WTC11 (cell line): Measurements from ENCODE around the gene PLEKHA6. TPM values are rescaled to one million over a fixed set of nuclear protein-coding genes. Genes with fewer than 3 reads are reported as not detected.

ENCODE experiments used
- ATAC-seq: fragments of 200-7000 bp; cut with Tn5 transposase; 2 replicates; pipeline ENCODE4 v1.10.0; 2021; ENCODE audit warnings: mild to moderate bottlenecking, moderate library complexity
- CTCF ChIA-PET: fragments of 300-600 bp; sonication (Branson Sonifier 250); formaldehyde crosslinking; loops from one replicate; lab custom pipeline; 2021; ENCODE audit warnings: antibody characterized with exemption; lab: Charles Lee
- POLR2A ChIA-PET: fragments of 350-600 bp; sonication (Branson Sonifier 250); formaldehyde crosslinking; loops from one replicate; lab custom pipeline; 2021; ENCODE audit warnings: antibody characterized with exemption; lab: Charles Lee
- DNase-seq: peaks from one replicate; pipeline ENCODE4 v3.0.0; 2021; ENCODE audit warnings: low spot score
- H3K27ac Mint-ChIP-seq: 2 replicates; pipeline ENCODE4 v1.8.0; 2021; ENCODE audit warnings: mixed read lengths
- H3K27me3 Mint-ChIP-seq: 2 replicates; pipeline ENCODE4 v1.8.0; 2021; ENCODE audit warnings: low read depth, mild to moderate bottlenecking, moderate library complexity, mixed read lengths
- H3K36me3 Mint-ChIP-seq: 2 replicates; pipeline ENCODE4 v1.8.0; 2021; ENCODE audit warnings: mixed read lengths
- H3K4me1 Mint-ChIP-seq: 2 replicates; pipeline ENCODE4 v1.8.0; 2022; ENCODE audit warnings: mixed read lengths
- H3K4me3 Mint-ChIP-seq: 2 replicates; pipeline ENCODE4 v1.8.0; 2021; ENCODE audit warnings: mild to moderate bottlenecking, moderate library complexity, mixed read lengths
- H3K9me3 Mint-ChIP-seq: 2 replicates; pipeline ENCODE4 v1.8.0; 2021; ENCODE audit warnings: mixed read lengths
- CBFB ChIP-seq: sonication (generic); formaldehyde crosslinking; IDR thresholded peaks from 2 replicates; pipeline ENCODE4 v1.8.1; 2022; ENCODE audit warnings: mild to moderate bottlenecking, low read depth, missing genetic modification reagents
- E2F4 ChIP-seq: sonication (generic); formaldehyde crosslinking; IDR thresholded peaks from 2 replicates; pipeline ENCODE4 v1.8.1; 2022; ENCODE audit warnings: low read depth, mild to moderate bottlenecking, moderate library complexity, missing genetic modification reagents, borderline replicate concordance
- ELF4 ChIP-seq: sonication (generic); formaldehyde crosslinking; IDR thresholded peaks from 2 replicates; pipeline ENCODE4 v1.8.1; 2022; ENCODE audit warnings: low read depth, mild to moderate bottlenecking, moderate library complexity, missing genetic modification reagents
- GTF2I ChIP-seq: fragments of 250-450 bp; sonication (Bioruptor Pico); conservative IDR thresholded peaks from 2 replicates; pipeline ENCODE4 v1.4.0; 2021; ENCODE audit warnings: mild to moderate bottlenecking
- IRF1 ChIP-seq: sonication (generic); formaldehyde crosslinking; IDR thresholded peaks from 2 replicates; pipeline ENCODE4 v1.8.0; 2023; ENCODE audit warnings: missing genetic modification reagents
- NFE2L1 ChIP-seq: sonication (generic); formaldehyde crosslinking; IDR thresholded peaks from 2 replicates; pipeline ENCODE4 v1.8.1; 2023; ENCODE audit warnings: missing genetic modification reagents
- NFYB ChIP-seq: sonication (generic); formaldehyde crosslinking; conservative IDR thresholded peaks from 2 replicates; pipeline ENCODE4 v1.8.0; 2022; ENCODE audit warnings: low read depth, missing genetic modification reagents
- NR3C1 ChIP-seq: sonication (generic); formaldehyde crosslinking; conservative IDR thresholded peaks from 2 replicates; pipeline ENCODE4 v1.8.1; 2023; ENCODE audit warnings: low read depth, mild to moderate bottlenecking, missing genetic modification reagents
- RORB ChIP-seq: fragments of 250-450 bp; sonication (Bioruptor Pico); IDR thresholded peaks from 2 replicates; pipeline ENCODE4 v1.9.0; 2021; ENCODE audit warnings: mild to moderate bottlenecking
- ZMAT4 ChIP-seq: fragments of 250-450 bp; sonication (Bioruptor Pico); IDR thresholded peaks from 2 replicates; pipeline ENCODE4 v1.9.0; 2021; ENCODE audit warnings: mild to moderate bottlenecking
- ZNF138 ChIP-seq: sonication (generic); formaldehyde crosslinking; conservative IDR thresholded peaks from 2 replicates; pipeline ENCODE4 v1.8.1; 2022; ENCODE audit warnings: mild to moderate bottlenecking, moderate library complexity, missing genetic modification reagents
- ZNF263 ChIP-seq: sonication (generic); formaldehyde crosslinking; IDR thresholded peaks from 2 replicates; pipeline ENCODE4 v1.8.1; 2022; ENCODE audit warnings: low read depth, mild to moderate bottlenecking, moderate library complexity, missing genetic modification reagents
- ZNF317 ChIP-seq: sonication (generic); formaldehyde crosslinking; IDR thresholded peaks from 2 replicates; pipeline ENCODE4 v1.8.1; 2023; ENCODE audit warnings: low read depth, mild to moderate bottlenecking, moderate library complexity, missing genetic modification reagents, borderline replicate concordance
- ZNF425 ChIP-seq: fragments of 250-450 bp; sonication (Bioruptor Pico); conservative IDR thresholded peaks from 2 replicates; pipeline ENCODE4 v1.9.0; 2021; ENCODE audit warnings: mild to moderate bottlenecking
- total RNA-seq: library from RNA; stranded (reverse); gene quantifications from 3 replicates; pipeline ENCODE4 v1.2.3, GENCODE V29; 2021
- TF ChIP-seq, protein P1 (sequence below): sonication (generic); formaldehyde crosslinking; IDR thresholded peaks from 2 replicates; pipeline ENCODE4 v1.8.1; 2022; ENCODE audit warnings: mild to moderate bottlenecking, missing genetic modification reagents, moderate library complexity, borderline replicate concordance

Gene PLEKHA6
- total RNA-seq, 1 experiment from 2014 or later, result 11.6 TPM

- TF ChIP-seq CBFB (CRISPR knock-in tag) (no peak), ELF4 (no peak), NFYB (CRISPR knock-in tag) (no peak), ZNF317 (CRISPR knock-in tag) (no peak), ZNF425 (CRISPR knock-in tag) (no peak)
Measured at GRCh38 chr1:204257446-204257845, 102.3 kb downstream of the PLEKHA6 start (continued).

- POLR2A ChIA-PET, result interaction anchor here (1.1 kb wide), 1 partner anchor 43 kb away, joined by 3 read pairs; the partner anchor contains the start of gene GOLT1A
- Mint-ChIP-seq H3K4me1 (peaks cover 48% of the 10 kb centered on the region), H3K27ac (no peak overlapping the region; the same call in 1 of the 2 replicates), H3K9me3 (no peaks in the 10 kb centered on the region), H3K36me3 (no peaks in the 10 kb centered on the region; the same call in 1 of the 2 replicates), H3K4me3 (no peak overlapping the region), H3K27me3 (no peaks in the 10 kb centered on the region)
- DNase-seq (no peak), ATAC-seq (no peak)
- TF ChIP-seq NFE2L1, result no peak
- TF ChIP-seq ZNF425 (CRISPR knock-in tag), result no peak
- TF ChIP-seq CBFB (CRISPR knock-in tag), result no peak
- no peak for TF ChIP-seq NR3C1 (CRISPR knock-in tag)
- TF ChIP-seq IRF1 (CRISPR knock-in tag), result no peak
- no peak for TF ChIP-seq ZNF138 (CRISPR knock-in tag)
- no peak for TF ChIP-seq GTF2I (CRISPR knock-in tag)
- no peak for TF ChIP-seq RORB (CRISPR knock-in tag)
- TF ChIP-seq E2F4 (CRISPR knock-in tag), result no peak
- CTCF ChIA-PET, result interaction anchor here (0.6 to 7.7 kb wide), 12 partner anchors 9 to 238 kb away, joined by 4 to 97 read pairs (median 19); partner anchors contain the start of genes GOLT1A, PIK3C2B and PLEKHA6
Measured at GRCh38 chr1:204256531-204256930, 103.2 kb downstream of the PLEKHA6 start.

- CTCF ChIA-PET, result interaction anchor here (0.6 to 7.7 kb wide), 15 partner anchors 8 to 239 kb away, joined by 3 to 97 read pairs (median 23); partner anchors contain the start of genes GOLT1A, PIK3C2B and PLEKHA6
- Mint-ChIP-seq H3K27ac (peak overlapping the region; percentile 96), H3K9me3 (no peaks in the 10 kb centered on the region), H3K27me3 (no peaks in the 10 kb centered on the region), H3K4me3 (no peak overlapping the region; the same call in 1 of the 2 replicates), H3K36me3 (no peaks in the 10 kb centered on the region; the same call in 1 of the 2 replicates), H3K4me1 (peaks cover 48% of the 10 kb centered on the region)
- POLR2A ChIA-PET, result interaction anchor here (1.1 kb wide), 1 partner anchor 42 kb away, joined by 3 read pairs; the partner anchor contains the start of gene GOLT1A
- TF ChIP-seq, protein P1, sequence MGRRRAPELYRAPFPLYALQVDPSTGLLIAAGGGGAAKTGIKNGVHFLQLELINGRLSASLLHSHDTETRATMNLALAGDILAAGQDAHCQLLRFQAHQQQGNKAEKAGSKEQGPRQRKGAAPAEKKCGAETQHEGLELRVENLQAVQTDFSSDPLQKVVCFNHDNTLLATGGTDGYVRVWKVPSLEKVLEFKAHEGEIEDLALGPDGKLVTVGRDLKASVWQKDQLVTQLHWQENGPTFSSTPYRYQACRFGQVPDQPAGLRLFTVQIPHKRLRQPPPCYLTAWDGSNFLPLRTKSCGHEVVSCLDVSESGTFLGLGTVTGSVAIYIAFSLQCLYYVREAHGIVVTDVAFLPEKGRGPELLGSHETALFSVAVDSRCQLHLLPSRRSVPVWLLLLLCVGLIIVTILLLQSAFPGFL (CRISPR knock-in tag), result no peak
- TF ChIP-seq ZNF263, result peak; percentile 85; the same call in 1 of the 2 replicates
- TF ChIP-seq ZMAT4, result no peak
- DNase-seq (no peak), ATAC-seq (peak; percentile 11)
Measured at GRCh38 chr1:204255966-204256365, 103.8 kb downstream of the PLEKHA6 start.
